Stimulated activated CD4-positive, alpha-beta T cell treated with anti-CD3 and anti-CD28 coated beads, Interleukin-15, amount 100 ng/mL, for 24 hours (primary cell): ENCODE data around the gene PATJ.
"Not testable (repeated sequence)": the region's sequence is repeated elsewhere in the genome, so short reads cannot be mapped to it uniquely, and the experiment has no call there.

Experiments
- DNase-seq: peaks from one replicate; pipeline ENCODE4 v3.0.0-alpha.2; 2020

Gene PATJ

GRCh38 chr1:62181532-62181931 lies 439.3 kb downstream of the PATJ start:
- no peak for DNase-seq

GRCh38 chr1:62182157-62182556 lies 439.9 kb downstream of the PATJ start:
- DNase-seq, result not testable (repeated sequence)

- not testable (repeated sequence) for DNase-seq
Measured at GRCh38 chr1:62183164-62184020, 441.1 kb downstream of the PATJ start.

- DNase-seq, result no peak
Measured at GRCh38 chr1:62184336-62184735, 442.1 kb downstream of the PATJ start.

- DNase-seq, result not testable (repeated sequence)
Measured at GRCh38 chr1:62185233-62185632, 443.0 kb downstream of the PATJ start.

- DNase-seq, result no peak
Measured at GRCh38 chr1:62185677-62186076, 443.4 kb downstream of the PATJ start.

GRCh38 chr1:62187548-62187947 lies 445.3 kb downstream of the PATJ start:
- DNase-seq, result no peak

GRCh38 chr1:62188111-62188510 lies 445.8 kb downstream of the PATJ start:
- DNase-seq, result no peak

GRCh38 chr1:62194651-62195544 lies 452.6 kb downstream of the PATJ start, which contains the start of gene L1TD1:
Gene L1TD1, plus strand, starts transcription at chr1:62194849. Its CDS starts 11,780 bp downstream, at chr1:62206629.
- peak; percentile 5 for DNase-seq

GRCh38 chr1:62196086-62196690 lies 453.9 kb downstream of the PATJ start:
- DNase-seq, result no peak

- DNase-seq, result no peak
Measured at GRCh38 chr1:62198069-62198780, 455.9 kb downstream of the PATJ start.

GRCh38 chr1:62198781-62199125 lies 456.5 kb downstream of the PATJ start:
- no peak for DNase-seq

- no peak for DNase-seq
Measured at GRCh38 chr1:62207187-62207586, 464.9 kb downstream of the PATJ start.

GRCh38 chr1:62208087-62208486 lies 465.8 kb downstream of the PATJ start:
- DNase-seq, result no peak

GRCh38 chr1:62208970-62209369 lies 466.7 kb downstream of the PATJ start:
- no peak for DNase-seq

- DNase-seq, result no peak
Measured at GRCh38 chr1:62209931-62210595, 467.8 kb downstream of the PATJ start.

- DNase-seq, result no peak
Measured at GRCh38 chr1:62210960-62211359, 468.7 kb downstream of the PATJ start.

- DNase-seq, result no peak
Measured at GRCh38 chr1:62212411-62212810, 470.1 kb downstream of the PATJ start.

- DNase-seq, result no peak
Measured at GRCh38 chr1:62213075-62213914, 471.0 kb downstream of the PATJ start.

GRCh38 chr1:62218604-62219003 lies 476.3 kb downstream of the PATJ start:
- DNase-seq, result no peak

GRCh38 chr1:62220456-62220855 lies 478.2 kb downstream of the PATJ start:
- not testable (repeated sequence) for DNase-seq
